Gastrocnemius medialis (tissue), 4 donors: ENCODE measurements around the gene KRT77. TPM values are rescaled to one million over a fixed set of nuclear protein-coding genes. Genes with fewer than 3 reads are reported as not detected.

ENCODE experiments used
- ATAC-seq, 2 donors: fragments of 150-250 bp; one replicate each; pipeline ENCODE4 v1.9.1; 2016
- DNase-seq, 2 donors: peaks; one replicate each; pipeline ENCODE4 v3.0.0-alpha.2; 2019
- H3K27ac ChIP-seq, 4 donors: fragments of 200-600 bp; sonication (generic); 1 replicate in 1 of 4; 2 replicates in 3 of 4; pipeline ENCODE4 v1.5.1; 2016 to 2018; ENCODE audit warnings: mild to moderate bottlenecking in 2 of 4, moderate library complexity in 1 of 4
- H3K27me3 ChIP-seq, 3 donors: fragments of 200-600 bp; sonication (generic) in 2 of 3; 1 replicate in 1 of 3; 2 replicates in 2 of 3; pipeline versions ENCODE4 v1.5.1 to v1.6.0; 2016 to 2019; ENCODE audit warnings: mild to moderate bottlenecking in 1 of 3, moderate library complexity in 1 of 3
- H3K36me3 ChIP-seq, 2 donors: fragments of 200-600 bp; sonication (generic) in 1 of 2; one replicate each; pipeline ENCODE4 v1.5.1; 2017 to 2018
- H3K4me1 ChIP-seq, 2 donors: fragments of 200-600 bp; sonication (generic) in 1 of 2; one replicate each; pipeline ENCODE4 v1.5.1; 2016 to 2017; ENCODE audit warnings: mild to moderate bottlenecking in 2 of 2
- H3K4me3 ChIP-seq, 4 donors: fragments of 200-600 bp; sonication (generic) in 3 of 4; 1 replicate in 1 of 4; 2 replicates in 3 of 4; pipeline ENCODE4 v1.5.1; 2016 to 2019; ENCODE audit warnings: mild to moderate bottlenecking in 2 of 4
- H3K9me3 ChIP-seq, 3 donors: fragments of 200-600 bp; sonication (generic) in 2 of 3; 1 replicate in 1 of 3; 2 replicates in 2 of 3; pipeline ENCODE4 v1.5.1; 2016 to 2019
- POLR2A ChIP-seq, 2 donors: fragments of 450-650 bp; IDR thresholded peaks; one replicate each; pipeline ENCODE4 v1.6.1; 2017; ENCODE audit warnings: antibody characterized with exemption in 2 of 2, mild to moderate bottlenecking in 2 of 2, moderate library complexity in 2 of 2
- in situ Hi-C, 4 donors: fragments of 200-750 bp; cut with MboI; loops; one replicate each; pipeline versions ENCODE4 v1.15.0 to v1.8.0; 2017; ENCODE audit warnings: low sequenced_read_pairs in 4 of 4
- intact Hi-C: fragments of 100-400 bp; cut with DNase I; formaldehyde crosslinking; loops from one replicate; pipeline ENCODE4 v1.15.1; 2023; ENCODE audit warnings: low total_unique reads
- total RNA-seq, 4 donors: library from RNA; depleted of rRNA; stranded (reverse); fragments of >200 nt; gene quantifications; one replicate each; pipeline versions ENCODE4 v1.1.0 to v1.2.3, GENCODE V29; 2016
- TF ChIP-seq, protein P1 (sequence below), 5 experiments: fragments of 450-650 bp in 3 of 5; fragments of 200-600 bp in 2 of 5; sonication (generic) in 2 of 5; IDR thresholded peaks in 4 of 5; conservative IDR thresholded peaks in 1 of 5; 1 replicate in 4 of 5; 2 replicates in 1 of 5; pipeline ENCODE4 v1.5.1; 2016 to 2019; ENCODE audit warnings: antibody characterized with exemption in 5 of 5, mild to moderate bottlenecking in 3 of 5, moderate library complexity in 3 of 5

The KRT77 gene
- total RNA-seq, 4 donors from 2014 or later = not detected

DNA sequence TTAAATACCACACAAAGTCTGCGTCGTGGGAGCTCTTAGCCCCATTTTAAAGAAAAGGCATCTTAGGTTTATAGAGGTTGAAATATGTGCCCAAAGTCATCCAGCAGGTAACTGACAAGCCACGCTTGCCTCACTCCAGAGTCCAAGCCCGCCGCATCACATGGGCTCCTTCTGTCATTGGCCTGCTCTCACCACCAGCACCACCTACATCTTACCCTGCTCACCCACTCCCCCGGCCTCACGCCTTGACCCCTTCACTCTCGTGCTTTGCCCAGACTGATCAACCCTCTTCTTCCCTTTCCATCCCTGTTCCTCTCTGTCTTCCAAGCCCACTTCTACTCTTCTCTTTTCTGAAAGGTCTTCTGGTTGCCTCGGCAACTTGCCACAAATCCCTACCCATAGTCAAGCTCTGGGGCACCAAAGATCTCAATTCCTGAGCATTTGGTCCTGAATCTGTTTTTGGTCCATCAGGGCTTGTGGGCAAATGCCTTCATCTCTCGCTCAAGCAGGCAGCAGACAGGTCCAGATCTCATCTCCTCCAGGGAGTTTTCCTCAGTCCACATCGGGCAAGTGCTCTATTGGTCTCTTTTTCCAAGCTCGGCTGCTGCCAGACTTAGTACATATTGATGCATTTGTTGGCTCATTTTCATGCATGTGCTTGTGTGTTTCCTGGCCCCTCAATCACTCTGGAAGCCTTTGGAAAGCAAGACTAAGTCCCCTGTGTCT is 19.6 kb downstream of the KRT77 start:
- intact Hi-C loops = no loop called here
- H3K36me3 ChIP-seq = no peaks in the 10 kb centered on the region
- peaks cover 4 to 11% (median 5%) of the 10 kb centered on the region in 3 donors for H3K27me3 ChIP-seq
- H3K4me1 ChIP-seq = no peaks in the 10 kb centered on the region
- H3K4me3 ChIP-seq = no peak overlapping the region
- TF ChIP-seq, protein P1, sequence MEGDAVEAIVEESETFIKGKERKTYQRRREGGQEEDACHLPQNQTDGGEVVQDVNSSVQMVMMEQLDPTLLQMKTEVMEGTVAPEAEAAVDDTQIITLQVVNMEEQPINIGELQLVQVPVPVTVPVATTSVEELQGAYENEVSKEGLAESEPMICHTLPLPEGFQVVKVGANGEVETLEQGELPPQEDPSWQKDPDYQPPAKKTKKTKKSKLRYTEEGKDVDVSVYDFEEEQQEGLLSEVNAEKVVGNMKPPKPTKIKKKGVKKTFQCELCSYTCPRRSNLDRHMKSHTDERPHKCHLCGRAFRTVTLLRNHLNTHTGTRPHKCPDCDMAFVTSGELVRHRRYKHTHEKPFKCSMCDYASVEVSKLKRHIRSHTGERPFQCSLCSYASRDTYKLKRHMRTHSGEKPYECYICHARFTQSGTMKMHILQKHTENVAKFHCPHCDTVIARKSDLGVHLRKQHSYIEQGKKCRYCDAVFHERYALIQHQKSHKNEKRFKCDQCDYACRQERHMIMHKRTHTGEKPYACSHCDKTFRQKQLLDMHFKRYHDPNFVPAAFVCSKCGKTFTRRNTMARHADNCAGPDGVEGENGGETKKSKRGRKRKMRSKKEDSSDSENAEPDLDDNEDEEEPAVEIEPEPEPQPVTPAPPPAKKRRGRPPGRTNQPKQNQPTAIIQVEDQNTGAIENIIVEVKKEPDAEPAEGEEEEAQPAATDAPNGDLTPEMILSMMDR (IDR thresholded peaks at IDR 0.05 in 4 of 5, conservative IDR thresholded peaks at IDR 0.05 in 1 of 5) = no peak
- TF ChIP-seq POLR2A (IDR thresholded peaks at IDR 0.05) = no peak
- H3K9me3 ChIP-seq = no peaks in the 10 kb centered on the region
- no peak for DNase-seq
- no peak for ATAC-seq
- in situ Hi-C loops = no loop called here
- no peak overlapping the region for H3K27ac ChIP-seq

DNA sequence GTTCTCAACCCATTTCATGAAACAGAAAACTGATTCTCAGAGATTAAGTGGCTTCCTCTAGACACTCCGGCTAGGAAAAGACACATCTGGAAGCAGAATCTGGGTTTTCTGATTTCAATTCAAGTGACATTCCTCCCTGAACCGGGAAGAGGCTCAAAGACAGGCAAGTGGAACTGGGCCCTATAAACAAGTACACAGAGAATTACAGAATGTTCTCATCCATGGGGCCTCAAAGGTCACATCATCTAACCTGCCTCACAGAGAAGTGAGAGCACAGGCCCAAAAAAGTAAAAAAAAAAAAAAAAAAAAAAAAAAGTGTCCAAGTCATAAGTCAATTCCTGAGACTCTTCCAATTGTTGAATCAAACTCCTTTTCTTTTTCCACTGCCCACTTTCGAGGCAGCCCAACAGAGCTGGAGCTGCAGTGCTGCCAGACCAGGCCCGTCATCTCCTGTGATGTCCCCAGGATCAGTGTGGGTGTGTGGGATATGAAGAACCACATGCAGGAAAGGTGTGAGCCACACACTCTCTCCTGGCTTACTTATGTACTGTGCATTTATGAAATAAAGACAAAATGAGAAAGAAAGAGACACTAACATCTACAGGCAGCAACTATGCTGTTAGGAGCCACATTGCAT is 20.3 kb downstream of the KRT77 start:
- in situ Hi-C loops = no loop called here
- Histone ChIP-seq H3K9me3 (no peaks in the 10 kb centered on the region), H3K27ac (no peak overlapping the region), H3K27me3 (peaks cover under 1 to 9% (median 4%) of the 10 kb centered on the region in 3 donors), H3K4me1 (no peaks in the 10 kb centered on the region), H3K36me3 (no peaks in the 10 kb centered on the region), H3K4me3 (no peak overlapping the region)
- no peak for TF ChIP-seq POLR2A (IDR thresholded peaks at IDR 0.05)
- TF ChIP-seq, protein P1 (IDR thresholded peaks at IDR 0.05 in 4 of 5, conservative IDR thresholded peaks at IDR 0.05 in 1 of 5) = no peak
- intact Hi-C loops = no loop called here
- DNase-seq = peak in 1 of 2 donors; percentile 30
- peak; percentile 58 to 67 for ATAC-seq

DNA sequence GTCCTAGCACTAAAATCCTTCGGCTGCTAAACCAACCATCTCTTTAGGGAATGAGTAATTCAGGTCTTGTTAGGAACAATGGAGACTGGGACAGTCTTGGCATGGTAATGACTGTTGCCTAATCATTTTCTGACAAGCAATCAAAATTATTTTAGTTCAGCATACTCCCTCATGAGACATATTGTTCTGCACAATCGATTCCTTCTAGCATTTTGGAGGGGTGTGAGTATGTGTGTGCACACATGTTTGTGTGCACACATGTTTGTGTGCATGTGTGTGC is 21.0 kb downstream of the KRT77 start:
- DNase-seq (no peak), ATAC-seq (peak; percentile 30 to 69)
- in situ Hi-C loops = no loop called here
- intact Hi-C loops = no loop called here
- no peaks in the 10 kb centered on the region for H3K9me3 ChIP-seq
- no peak overlapping the region for H3K4me3 ChIP-seq
- no peak overlapping the region for H3K27ac ChIP-seq
- H3K4me1 ChIP-seq = no peaks in the 10 kb centered on the region
- no peaks in the 10 kb centered on the region for H3K36me3 ChIP-seq
- H3K27me3 ChIP-seq = peaks cover 0 to 5% (median 4%) of the 10 kb centered on the region in 3 donors
- TF ChIP-seq, protein P1 (IDR thresholded peaks at IDR 0.05 in 4 of 5, conservative IDR thresholded peaks at IDR 0.05 in 1 of 5) = no peak

DNA sequence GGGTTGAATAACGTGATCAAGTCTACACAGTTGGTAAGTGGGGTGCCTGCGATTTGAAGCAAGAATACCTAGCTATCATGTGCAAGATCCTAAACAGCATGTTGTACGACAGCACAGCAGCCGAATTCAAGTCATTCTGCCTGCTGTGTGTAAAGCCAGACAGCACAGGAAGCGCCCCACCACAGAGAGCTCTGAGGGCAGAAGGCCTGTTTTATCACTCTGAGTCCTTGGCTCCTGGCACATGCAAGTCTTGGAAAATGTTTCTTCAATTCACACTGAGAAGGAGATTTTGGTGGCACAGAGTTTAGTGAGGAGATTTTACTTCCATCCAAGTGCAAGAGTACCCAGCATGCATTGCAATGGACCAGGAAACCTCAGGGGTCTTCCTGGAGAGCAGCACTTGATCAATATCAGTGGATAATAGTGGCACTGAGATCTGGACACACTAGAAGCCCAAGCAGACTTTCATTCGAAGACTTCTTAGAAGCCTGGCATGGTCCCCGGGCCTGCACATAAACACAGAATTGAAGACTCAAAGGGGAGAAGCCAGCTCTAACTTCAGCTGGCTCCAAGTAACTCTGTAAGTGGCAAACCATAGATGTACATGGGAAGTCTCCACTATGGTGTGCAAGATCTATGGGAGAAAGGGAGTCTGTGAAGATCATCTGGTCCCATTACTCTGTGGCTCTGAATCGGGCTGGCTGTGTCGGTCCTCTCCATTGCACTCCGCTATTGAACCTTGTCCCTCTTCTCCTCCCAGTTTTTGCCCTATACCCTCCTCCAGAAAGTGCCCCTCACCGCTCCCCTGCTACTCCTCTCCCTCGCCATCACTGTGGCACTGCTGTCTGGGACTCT is 21.6 kb downstream of the KRT77 start:
- no peak for ATAC-seq
- in situ Hi-C loops = no loop called here

More for the DNA sequence above, 21.6 kb downstream of the KRT77 start:
- Histone ChIP-seq H3K4me1 (no peaks in the 10 kb centered on the region), H3K9me3 (no peaks in the 10 kb centered on the region), H3K27ac (no peak overlapping the region), H3K36me3 (no peaks in the 10 kb centered on the region), H3K4me3 (no peak overlapping the region), H3K27me3 (peaks cover 0 to 5% (median 4%) of the 10 kb centered on the region in 3 donors)
- intact Hi-C loops = no loop called here
- no peak for TF ChIP-seq POLR2A (IDR thresholded peaks at IDR 0.05)
- TF ChIP-seq, protein P1 (IDR thresholded peaks at IDR 0.05 in 4 of 5, conservative IDR thresholded peaks at IDR 0.05 in 1 of 5) = no peak
- no peak for DNase-seq
